Germinal center (tissue), 1 donor: ENCODE measurements around the gene TMTC1.

ENCODE experiments used
- DNase-seq: peaks from one replicate; pipeline ENCODE4 v3.0.0; 2012; ENCODE audit warnings: mixed read lengths, low spot score

Gene TMTC1

GRCh38 chr12:29612912-29613311 lies 170.8 kb downstream of the TMTC1 start:
- DNase-seq, result no peak

DNA sequence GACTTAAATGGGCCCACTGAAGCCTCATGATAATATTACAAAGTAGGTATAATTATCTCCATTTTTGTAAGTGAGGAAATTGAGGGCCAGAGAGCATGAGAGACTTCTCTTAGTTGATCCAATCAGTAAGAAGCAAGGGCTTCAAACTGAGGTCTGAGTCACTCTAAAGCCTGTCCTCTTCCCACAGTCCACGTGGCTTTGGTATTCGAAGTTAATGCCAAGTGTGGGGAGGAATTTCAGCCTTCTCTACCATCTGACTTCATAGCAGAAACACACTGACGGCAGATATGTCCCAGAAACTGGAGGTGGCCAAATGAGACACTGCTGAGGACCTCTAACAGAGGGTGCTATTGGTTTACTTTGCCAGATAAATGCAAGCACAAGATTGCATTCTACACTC lies 171.8 kb downstream of the TMTC1 start:
- no peak for DNase-seq

DNA sequence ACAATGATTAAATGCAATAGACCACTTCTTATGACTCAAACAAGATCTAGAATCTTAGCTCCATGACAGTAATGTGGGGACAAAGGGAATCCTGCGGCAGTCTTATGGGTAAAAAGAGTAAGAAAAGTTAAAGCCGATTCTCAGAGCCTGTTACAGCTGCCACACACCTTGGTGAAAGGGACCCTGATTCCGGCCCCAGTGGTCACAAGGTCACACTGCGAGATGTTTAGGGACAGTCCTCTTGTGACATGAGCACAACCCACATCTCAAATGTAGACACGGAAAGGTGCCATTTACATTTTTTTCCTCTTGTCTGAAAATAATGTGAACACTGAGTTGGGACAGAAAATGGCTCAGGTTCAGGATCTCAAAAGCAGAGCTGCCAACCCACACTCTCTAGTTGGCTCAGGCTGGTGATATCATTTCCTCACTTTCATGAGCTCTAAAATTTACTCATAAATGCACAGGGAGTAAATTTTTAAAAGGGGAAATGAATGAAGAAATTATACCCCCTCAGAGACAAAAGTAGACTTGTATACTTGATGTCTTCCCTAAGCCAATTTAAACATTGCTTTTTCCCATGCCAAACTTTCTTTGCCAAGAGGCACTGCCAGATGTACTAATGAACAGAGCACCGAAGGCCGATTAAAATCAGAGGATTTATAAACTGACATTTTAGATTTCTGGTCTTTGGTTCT lies 173.1 kb downstream of the TMTC1 start:
- DNase-seq, result no peak

DNA sequence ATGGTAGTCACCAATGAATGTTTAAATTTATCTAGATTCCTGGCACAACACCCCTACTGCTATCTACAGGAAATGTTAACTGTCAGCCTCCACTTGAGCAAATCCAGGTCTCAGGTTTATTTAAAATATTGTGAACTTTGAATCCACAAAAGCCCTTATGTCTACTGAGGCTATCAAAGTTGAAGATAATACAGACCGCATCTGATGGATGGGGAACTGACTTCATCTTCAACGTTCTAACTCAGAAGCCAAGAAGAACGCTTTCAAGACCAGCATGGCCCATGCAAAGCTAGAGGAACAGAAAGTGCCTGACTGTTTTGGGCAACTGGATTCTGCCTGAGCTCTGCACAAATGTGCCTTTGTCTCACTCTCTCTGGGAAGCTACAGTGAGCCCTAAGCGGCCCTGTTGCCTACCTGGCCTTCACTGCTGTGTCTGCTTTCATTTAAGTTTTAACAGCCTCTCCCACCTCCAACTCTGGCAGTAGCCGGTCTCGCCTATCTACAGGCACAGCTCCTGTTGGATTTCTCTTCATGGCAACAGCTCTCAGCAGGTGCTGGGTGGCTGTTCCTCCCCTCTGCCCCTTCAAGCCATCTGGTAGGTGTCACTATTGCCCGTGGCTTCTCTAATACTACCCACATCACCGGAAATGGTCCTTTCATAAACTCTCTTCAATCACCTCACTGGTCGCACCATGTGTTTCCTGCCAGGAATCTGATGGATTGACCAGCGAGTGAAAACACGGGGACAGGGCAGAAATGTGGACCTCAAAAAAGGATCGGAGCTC lies 174.1 kb downstream of the TMTC1 start:
- no peak for DNase-seq

DNA sequence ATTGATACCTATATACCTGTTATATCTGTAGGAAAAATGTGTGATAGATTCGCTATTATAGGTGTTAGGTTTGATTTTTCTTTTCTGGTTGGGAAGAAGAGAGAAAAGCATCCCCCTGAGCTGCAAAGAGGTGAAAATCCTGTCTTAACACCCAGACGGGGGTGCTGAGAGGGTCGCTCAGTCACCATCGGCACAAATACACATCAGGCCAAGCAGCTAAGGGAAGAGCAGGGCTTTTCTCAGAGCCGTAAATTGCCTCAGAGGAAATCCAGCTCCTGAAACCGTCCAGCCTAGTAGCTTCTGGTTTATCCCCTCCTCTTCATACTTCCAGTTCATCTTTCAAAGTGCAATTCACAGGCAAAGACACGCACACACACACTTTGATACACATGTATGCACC lies 175.2 kb downstream of the TMTC1 start:
- no peak for DNase-seq

- DNase-seq, result no peak
These were observed 184.4 kb downstream of the TMTC1 start for GRCh38 chr12:29599381-29599780.

DNA sequence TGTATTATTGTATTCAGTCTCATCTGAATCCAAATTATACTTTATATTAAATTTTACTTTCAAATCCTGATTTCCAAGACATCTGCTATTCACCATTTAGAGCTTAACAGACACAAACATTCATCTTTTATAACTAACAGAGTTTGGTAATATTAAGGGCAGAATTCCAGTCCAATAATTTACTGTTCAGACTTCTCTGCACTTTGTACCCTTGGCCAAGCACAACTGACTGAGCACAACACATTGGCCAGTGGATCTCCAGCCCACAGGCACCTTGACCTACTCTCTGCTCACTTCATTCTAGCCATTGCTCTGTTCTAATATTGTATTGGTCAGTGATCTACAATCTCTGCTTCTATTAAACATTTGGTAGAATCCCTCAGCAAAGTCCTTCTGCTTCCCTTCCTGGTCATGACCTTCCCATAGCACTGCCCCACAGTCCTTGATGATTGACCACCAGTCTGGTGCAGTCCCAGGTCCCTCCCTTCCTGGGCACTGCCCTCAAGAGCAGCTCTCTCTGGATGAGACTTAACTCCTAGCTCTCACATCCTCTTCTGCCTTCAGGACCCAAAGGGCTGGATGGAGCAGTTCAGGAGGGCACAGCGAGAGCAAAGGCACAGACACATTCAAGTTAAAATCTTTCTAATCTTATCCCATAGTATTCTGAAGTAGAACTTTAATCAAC lies 188.5 kb downstream of the TMTC1 start:
- DNase-seq, result no peak

GRCh38 chr12:29593001-29593400 lies 190.7 kb downstream of the TMTC1 start:
- DNase-seq, result no peak

- DNase-seq, result no peak
These were observed 192.4 kb downstream of the TMTC1 start for GRCh38 chr12:29591140-29592020.

DNA sequence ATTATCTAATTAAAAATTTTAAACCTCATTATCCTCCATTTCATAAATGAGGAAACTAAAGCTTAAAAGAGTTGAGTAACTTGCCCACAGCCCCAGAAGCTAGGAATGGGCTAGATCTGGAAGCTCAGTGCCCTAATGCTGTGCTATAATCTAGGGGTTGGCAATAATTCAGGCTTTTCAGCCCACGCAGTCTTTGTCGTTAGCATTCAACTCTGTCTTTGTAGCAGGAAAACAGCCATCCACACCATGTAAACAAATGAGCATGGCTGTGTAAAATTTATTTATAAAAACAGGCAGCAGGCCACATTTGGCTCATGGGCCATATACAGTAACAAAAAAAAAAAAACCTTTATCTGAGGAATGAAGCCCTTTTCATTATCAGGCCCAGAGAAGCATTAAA lies 193.9 kb downstream of the TMTC1 start:
- DNase-seq, result no peak

DNA sequence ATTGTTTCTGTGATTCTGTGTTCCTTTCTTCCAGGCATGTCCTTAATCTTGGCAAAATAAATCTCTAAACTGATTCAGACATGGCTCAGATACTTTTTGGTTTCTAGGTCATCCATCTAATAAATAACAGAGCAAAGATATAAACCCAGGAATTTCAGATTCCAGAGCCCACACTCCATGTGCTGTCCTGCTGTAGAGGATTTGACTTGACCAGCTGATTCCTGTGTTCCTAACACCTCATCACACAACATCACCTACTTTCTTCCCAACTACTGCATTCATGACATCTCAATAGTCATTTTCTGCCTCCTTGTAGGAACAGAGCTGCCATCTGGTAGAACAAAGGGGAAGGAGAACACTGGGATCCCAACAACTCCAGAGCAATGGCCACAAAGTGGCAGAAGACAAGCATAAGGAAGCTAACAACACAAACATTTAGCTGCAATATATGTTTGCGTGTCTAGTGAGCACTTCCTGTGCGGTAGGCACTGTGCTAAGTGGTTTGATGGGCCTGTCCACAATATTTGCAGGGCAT lies 194.4 kb downstream of the TMTC1 start:
- no peak for DNase-seq

DNA sequence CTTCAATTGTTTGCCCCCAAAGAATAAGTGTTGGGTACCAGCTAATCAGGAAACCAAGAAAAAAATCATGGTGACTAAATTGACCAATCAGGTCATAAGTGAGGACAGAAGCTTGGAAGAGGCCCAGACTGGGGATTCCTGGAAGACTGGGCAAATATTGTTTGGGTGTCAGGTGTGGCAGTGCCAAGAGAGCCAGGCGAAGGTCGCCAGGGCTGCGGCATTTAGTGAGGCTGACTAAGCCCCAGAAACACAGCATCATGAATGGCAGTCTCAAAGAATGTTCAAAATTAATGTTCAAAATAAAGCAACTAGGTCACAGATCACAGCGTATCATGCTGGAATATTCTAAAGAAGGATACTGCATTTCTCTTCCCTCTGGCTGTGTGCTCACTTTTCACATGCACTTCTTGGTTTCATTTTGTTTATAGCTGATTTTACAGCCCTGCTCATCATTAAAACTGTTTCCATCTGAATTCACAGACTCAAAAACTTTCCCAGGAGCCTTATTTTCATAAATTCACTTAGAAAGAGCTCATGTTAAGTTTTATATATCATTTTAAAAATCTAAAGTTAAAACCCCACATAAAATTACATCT lies 201.0 kb downstream of the TMTC1 start:
- DNase-seq, result no peak

GRCh38 chr12:29582146-29582545 lies 201.6 kb downstream of the TMTC1 start:
- no peak for DNase-seq

- DNase-seq, result no peak
These were observed 202.1 kb downstream of the TMTC1 start for GRCh38 chr12:29581631-29582030.

- DNase-seq, result no peak
These were observed 202.8 kb downstream of the TMTC1 start for GRCh38 chr12:29580971-29581370.

DNA sequence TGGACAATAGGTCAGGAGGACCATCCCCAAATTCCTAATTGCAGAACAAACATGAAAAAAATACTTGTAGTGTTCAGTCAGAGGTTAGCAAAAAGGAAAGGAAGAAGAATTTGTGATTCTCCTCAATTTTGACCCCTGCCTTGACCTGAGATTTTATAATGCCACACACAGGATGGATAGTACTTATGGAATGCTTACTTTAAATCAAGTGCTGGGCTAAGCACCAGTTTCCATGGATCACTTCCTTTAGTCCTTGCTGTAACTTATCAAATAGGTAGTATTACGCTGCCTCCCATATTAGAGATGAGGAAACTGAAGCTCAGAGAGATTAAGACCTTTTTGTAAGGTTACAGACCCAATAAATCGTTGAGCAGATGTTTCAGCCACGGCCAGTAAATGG lies 205.0 kb downstream of the TMTC1 start:
- DNase-seq, result no peak

- no peak for DNase-seq
These were observed 205.7 kb downstream of the TMTC1 start for GRCh38 chr12:29578070-29578469.

- no peak for DNase-seq
These were observed 209.2 kb downstream of the TMTC1 start for GRCh38 chr12:29574500-29574899.

DNA sequence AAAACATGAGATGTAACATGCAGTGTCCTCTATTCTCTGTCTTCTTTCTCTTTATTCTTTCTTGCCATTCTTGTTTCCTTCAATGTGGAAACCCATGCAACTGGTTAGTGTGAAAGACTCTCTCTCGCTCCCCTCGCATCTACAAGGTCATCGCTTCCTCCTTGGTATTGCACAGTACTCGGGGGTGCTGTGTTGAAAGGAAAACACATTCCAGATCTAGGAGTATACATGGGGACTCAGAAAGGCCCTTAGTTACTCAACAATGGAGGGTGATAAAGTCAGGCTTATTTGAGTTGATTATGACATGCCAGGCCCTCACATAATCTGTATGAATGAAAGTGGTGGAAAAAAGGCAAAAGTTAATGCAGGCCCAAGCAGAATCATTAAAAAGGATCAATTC lies 210.8 kb downstream of the TMTC1 start:
- DNase-seq, result no peak

DNA sequence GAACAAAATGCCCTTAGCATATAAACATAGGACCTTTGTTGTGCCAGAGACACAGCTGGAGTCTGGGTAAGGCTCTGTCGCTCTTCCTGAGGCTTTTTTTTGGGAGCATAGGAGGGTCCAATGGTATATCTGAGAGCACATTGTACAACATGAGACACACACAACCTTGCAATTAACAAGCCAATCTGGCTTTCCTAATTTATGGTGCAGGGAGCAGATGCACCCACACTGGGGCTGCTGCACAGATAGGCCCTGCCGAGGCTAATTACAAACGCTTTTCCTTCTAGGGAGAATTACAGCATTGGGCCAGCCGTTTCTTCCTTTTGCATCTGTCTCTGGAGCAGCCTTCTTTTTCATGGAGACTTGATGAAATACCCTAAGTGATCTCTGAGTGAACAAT lies 211.3 kb downstream of the TMTC1 start:
- no peak for DNase-seq

- no peak for DNase-seq
These were observed 214.5 kb downstream of the TMTC1 start for GRCh38 chr12:29569132-29569757.
